Fibroblast of lung (primary cell): Measurements from ENCODE around the gene KCNQ1OT1.

ENCODE experiments used
- CTCF ChIP-seq, 2 donors: IDR thresholded peaks in 1 of 2; conservative IDR thresholded peaks in 1 of 2; 1 replicate in 1 of 2; 2 replicates in 1 of 2; pipeline ENCODE4 v1.5.1; 2011 to 2012; ENCODE audit warnings: low read length in 2 of 2, control low read depth in 1 of 2, inconsistent platforms in 1 of 2, low read depth in 1 of 2, mild to moderate bottlenecking in 1 of 2
- EZH2 ChIP-seq: IDR thresholded peaks from 2 replicates; pipeline ENCODE4 v1.5.1; 2012; ENCODE audit warnings: low read length, control low read depth, mild to moderate bottlenecking; ENCODE audit errors: missing control alignments

- no peak for TF ChIP-seq EZH2
- TF ChIP-seq CTCF (conservative IDR thresholded peaks at IDR 0.05 in 1 of 2, IDR thresholded peaks at IDR 0.05 in 1 of 2; ENCODE audit: low read depth in 1 of 2, low read length in 2 of 2), result no peak
Observed at GRCh38 chr11:2649400-2649799, 50.4 kb downstream of the KCNQ1OT1 start.
